VCaP (cell line): ENCODE results near the gene TMEM62.
A peak's percentile ranks its signal among the peaks of the same experiment; 100 is the strongest.

Experiments
- H3K27ac ChIP-seq: fragments of 450-650 bp; 2 replicates; pipeline ENCODE4 v1.5.1; 2017
- CTCF ChIP-seq: fragments of 450-650 bp; conservative IDR thresholded peaks from 2 replicates; pipeline ENCODE4 v1.5.1; 2017; ENCODE audit warnings: mild to moderate bottlenecking, moderate library complexity

The TMEM62 gene

DNA sequence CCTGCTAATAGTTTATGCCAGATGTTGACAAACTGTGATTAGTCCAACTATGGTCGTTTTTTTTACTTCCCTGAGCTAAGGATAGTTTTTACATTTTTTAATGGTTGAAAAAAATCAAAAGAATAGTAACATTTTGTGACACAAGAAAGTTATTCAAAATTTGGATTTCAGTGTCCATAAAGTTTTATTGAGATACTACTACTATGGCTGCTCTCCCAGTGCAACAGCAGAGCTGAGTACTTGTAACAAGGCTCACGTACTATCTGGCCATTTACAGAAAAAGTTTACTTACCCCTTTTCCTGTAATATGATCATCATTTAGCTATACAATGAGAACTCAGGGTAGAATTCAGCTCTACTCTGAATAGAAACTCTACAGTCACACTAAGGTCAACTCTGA, 11.5 kb upstream of the TMEM62 start:
- H3K27ac ChIP-seq: no peak overlapping the region
- no peak for TF ChIP-seq CTCF

DNA sequence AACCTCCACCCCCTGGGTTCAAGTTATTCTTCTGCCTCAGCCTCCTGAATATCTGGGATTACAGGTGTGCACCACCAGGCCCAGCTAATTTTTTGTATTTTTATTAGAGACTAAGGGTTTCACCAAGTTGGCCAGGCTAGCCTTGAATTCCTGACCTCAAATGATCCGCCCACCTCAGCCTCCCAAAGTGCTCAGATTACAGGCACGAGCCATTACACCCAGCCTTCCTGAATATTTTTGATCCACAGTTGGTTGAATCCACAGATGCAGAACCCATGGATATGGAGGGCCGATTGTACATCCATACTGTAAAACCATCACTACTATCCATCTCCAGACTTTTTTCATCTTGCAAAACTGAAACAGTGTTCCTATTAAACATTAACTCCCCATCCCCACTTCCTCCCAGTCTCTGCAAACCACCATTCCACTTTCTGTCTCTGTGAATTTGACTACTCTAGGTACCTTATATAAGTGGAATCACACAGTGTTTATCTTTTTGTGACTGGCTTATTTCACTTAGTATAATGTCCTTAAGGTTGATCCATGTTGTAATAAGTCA, 8.2 kb upstream of the TMEM62 start:
- H3K27ac ChIP-seq: peak overlapping the region; percentile 92; the same call in 1 of the 2 replicates
- TF ChIP-seq CTCF: no peak

DNA sequence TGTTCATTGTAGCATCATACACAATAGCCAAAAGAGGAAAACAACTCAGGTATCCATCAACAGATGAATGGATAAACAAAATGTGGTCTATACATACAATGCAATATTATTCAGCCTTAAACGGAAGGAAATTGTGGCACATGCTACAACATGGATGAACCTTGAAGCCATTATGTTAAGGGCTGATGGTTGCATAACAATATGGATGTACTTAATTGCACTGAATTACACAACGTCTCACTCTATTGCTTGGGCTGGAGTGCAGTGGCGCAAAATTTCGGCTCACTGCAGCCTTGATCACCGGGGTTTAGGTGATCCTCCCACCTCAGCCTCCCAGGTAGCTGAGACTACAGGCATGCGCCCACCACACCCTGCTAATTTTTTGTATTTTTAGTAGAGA, 7.0 kb upstream of the TMEM62 start:
- TF ChIP-seq CTCF: no peak
- peak overlapping the region; percentile 92 for H3K27ac ChIP-seq

- TF ChIP-seq CTCF: no peak
- H3K27ac ChIP-seq: peak overlapping the region; percentile 92
Measured at GRCh38 chr15:43127752-43128151, 5.6 kb upstream of the TMEM62 start.

GRCh38 chr15:43128174-43128979, 5.0 kb upstream of the TMEM62 start:
- peak overlapping the region; percentile 92 for H3K27ac ChIP-seq

- peak overlapping the region; percentile 92 for H3K27ac ChIP-seq
- TF ChIP-seq CTCF: no peak
Measured at GRCh38 chr15:43128980-43129335, 4.4 kb upstream of the TMEM62 start.

GRCh38 chr15:43132830-43133429, 456 bp upstream of the TMEM62 start:
- TF ChIP-seq CTCF: no peak
- peak overlapping the region; percentile 88 for H3K27ac ChIP-seq

DNA sequence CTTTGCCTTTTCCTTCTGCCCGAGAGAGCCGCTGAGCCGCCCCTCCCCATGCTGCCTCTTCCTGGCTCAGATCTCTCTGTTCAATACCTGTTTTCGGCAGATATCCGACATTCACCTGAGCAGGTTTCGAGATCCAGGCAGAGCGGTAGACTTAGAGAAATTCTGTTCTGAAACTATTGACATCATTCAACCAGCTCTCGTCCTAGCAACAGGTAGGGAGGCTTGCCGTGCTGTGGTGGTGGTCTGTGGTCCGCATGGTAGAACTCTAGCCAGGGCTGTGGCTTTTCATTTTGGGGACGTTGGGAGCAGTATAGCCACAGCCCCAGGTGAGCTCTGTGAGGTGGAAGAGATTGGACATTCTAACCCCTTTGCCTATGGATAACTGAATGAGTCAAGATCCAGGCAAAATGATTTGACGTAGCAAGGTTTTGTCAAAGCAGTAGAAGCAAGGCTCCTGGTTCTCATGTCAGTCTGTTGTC, 810 bp downstream of the TMEM62 start:
- TF ChIP-seq CTCF: no peak
- peak overlapping the region; percentile 88 for H3K27ac ChIP-seq
